T-helper 1 cell treated with Interleukin-12 subunit alpha and Interleukin-12 subunit beta and Interleukin-4 antibody, amounts not matched to agents 30 μg/mL and 1 μg/mL, for 36 hours (primary cell): ENCODE measurements around the gene IGDCC3.
A peak's percentile ranks its signal among the peaks of the same experiment; 100 is the strongest.

Experiments
- H3K27ac Mint-ChIP-seq: one replicate; pipeline ENCODE4 v1.8.0; 2021; ENCODE audit warnings: mild to moderate bottlenecking, mixed read lengths
- H3K27me3 Mint-ChIP-seq: one replicate; pipeline ENCODE4 v1.8.0; 2021; ENCODE audit warnings: low read depth, mixed read lengths
- H3K36me3 Mint-ChIP-seq: one replicate; pipeline ENCODE4 v1.8.0; 2021; ENCODE audit warnings: low read depth, mixed read lengths
- H3K4me1 Mint-ChIP-seq: one replicate; pipeline ENCODE4 v1.8.0; 2021; ENCODE audit warnings: low read depth, mixed read lengths
- H3K4me3 Mint-ChIP-seq: one replicate; pipeline ENCODE4 v1.8.0; 2021; ENCODE audit warnings: mild to moderate bottlenecking, moderate library complexity, mixed read lengths
- H3K9me3 Mint-ChIP-seq: one replicate; pipeline ENCODE4 v1.8.0; 2021; ENCODE audit warnings: mixed read lengths

IGDCC3 gene

GRCh38 chr15:65385870-65386258 lies 8.1 kb upstream of the IGDCC3 start:
- Mint-ChIP-seq H3K36me3 (no peaks in the 10 kb centered on the region), H3K4me1 (peaks cover 11% of the 10 kb centered on the region), H3K27me3 (peaks cover 28% of the 10 kb centered on the region), H3K9me3 (no peaks in the 10 kb centered on the region), H3K4me3 (no peak overlapping the region), H3K27ac (no peak overlapping the region)

DNA sequence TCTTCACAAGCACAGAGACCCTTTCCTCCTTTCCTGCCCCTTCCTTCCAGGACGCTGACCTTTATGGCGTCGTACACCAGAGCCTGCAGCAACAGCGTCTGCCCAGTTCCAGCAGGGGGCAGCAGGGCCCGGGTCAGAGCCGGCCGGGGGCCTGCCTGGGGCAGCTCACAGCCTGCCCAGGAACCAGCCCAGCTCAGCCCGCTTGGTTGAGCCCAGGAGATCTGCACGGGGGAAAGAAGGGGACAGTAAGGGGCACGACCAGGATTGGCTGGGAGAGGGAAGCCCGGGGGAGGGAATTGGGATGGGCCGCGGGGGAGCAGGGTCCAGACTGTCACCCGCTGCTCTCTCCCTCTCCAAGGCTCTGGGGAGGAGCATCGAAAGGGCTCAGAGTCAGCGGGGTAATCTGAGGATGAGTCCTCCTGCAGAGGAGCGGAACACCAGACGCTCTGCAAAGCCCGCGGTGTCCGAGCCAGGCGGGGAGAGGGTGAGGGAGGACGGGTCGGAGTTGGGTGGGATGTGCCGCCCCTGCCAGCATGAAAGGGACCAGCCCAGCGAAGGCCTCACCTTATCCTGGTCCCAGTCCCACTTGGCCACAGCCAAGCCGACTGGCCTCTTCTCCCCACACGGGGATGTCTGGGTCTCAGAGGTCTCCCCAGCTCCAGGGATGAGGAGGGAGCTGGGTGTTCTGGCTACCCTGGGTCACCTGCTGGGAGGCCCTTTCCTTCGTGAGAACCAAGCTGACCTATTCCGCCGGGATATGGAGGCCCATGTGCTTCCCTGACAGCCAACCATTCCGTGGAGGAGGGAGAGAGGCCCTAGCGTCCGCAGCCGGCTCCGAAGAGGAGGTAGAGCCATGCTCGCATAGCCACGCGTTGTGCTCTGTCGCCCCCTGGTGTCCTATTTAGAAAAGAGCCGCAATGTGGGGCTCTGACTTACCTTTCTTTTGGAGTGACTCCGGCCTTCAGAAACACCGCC lies 7.4 kb upstream of the IGDCC3 start:
- Mint-ChIP-seq H3K4me1 (peaks cover 11% of the 10 kb centered on the region), H3K9me3 (no peaks in the 10 kb centered on the region), H3K36me3 (no peaks in the 10 kb centered on the region), H3K4me3 (peak overlapping the region; percentile 84), H3K27me3 (peaks cover 35% of the 10 kb centered on the region), H3K27ac (no peak overlapping the region)

GRCh38 chr15:65384505-65384894 lies 6.7 kb upstream of the IGDCC3 start:
- H3K4me3 Mint-ChIP-seq = peak overlapping the region; percentile 84
- H3K36me3 Mint-ChIP-seq = no peaks in the 10 kb centered on the region
- H3K4me1 Mint-ChIP-seq = peaks cover 11% of the 10 kb centered on the region
- peaks cover 42% of the 10 kb centered on the region for H3K27me3 Mint-ChIP-seq
- no peaks in the 10 kb centered on the region for H3K9me3 Mint-ChIP-seq
- H3K27ac Mint-ChIP-seq = no peak overlapping the region

GRCh38 chr15:65383991-65384390 lies 6.2 kb upstream of the IGDCC3 start:
- no peak overlapping the region for H3K27ac Mint-ChIP-seq
- peaks cover 45% of the 10 kb centered on the region for H3K27me3 Mint-ChIP-seq
- peak overlapping the region; percentile 50 for H3K4me3 Mint-ChIP-seq

DNA sequence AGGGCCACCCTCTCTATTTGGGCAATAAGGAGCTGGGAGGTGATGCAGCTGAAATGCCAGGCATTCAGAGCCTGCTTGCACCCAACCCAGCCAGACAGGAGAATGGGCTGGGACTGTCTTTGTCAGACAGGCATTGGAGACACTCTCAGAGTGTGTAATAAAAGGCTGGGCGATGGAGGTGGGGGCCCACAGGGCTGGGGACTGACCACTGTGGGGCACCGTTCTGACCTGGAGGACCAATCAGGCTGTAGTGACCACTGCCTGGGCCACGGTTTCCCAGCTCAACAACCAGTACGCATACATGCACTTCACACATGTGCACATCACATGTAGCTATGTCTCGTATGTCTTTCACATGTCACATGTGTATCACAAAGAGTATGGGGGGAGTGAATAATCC lies 5.7 kb upstream of the IGDCC3 start:
- Mint-ChIP-seq H3K4me3 (no peak overlapping the region), H3K27me3 (peaks cover 50% of the 10 kb centered on the region), H3K36me3 (no peaks in the 10 kb centered on the region), H3K27ac (no peak overlapping the region), H3K4me1 (peaks cover 12% of the 10 kb centered on the region), H3K9me3 (no peaks in the 10 kb centered on the region)

More at GRCh38 chr15:65383991-65384390, 6.2 kb upstream of the IGDCC3 start:
- Mint-ChIP-seq H3K9me3 (no peaks in the 10 kb centered on the region), H3K4me1 (peaks cover 11% of the 10 kb centered on the region), H3K36me3 (no peaks in the 10 kb centered on the region)

DNA sequence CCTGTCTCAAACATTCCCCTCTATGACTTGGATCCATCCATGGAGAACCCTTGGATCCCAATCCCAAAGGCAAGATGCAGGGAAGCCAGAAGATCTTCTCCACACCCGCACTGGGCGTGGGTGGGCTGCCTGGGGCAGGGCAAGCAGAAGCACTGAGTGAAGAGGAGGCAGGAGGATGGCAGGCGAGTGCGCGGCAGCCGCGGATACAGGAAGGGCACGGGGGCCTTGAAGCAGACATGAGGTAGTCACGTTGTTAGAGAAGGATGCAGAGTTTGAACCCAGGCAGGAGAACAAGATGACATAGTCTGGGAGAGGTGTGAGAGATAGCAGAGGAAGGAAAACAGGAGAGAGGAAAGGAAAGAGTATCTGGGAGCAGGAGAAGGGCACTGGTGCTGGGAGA lies 5.1 kb upstream of the IGDCC3 start:
- no peaks in the 10 kb centered on the region for H3K36me3 Mint-ChIP-seq
- H3K27ac Mint-ChIP-seq = no peak overlapping the region
- peaks cover 54% of the 10 kb centered on the region for H3K27me3 Mint-ChIP-seq
- H3K4me1 Mint-ChIP-seq = peaks cover 15% of the 10 kb centered on the region
- no peak overlapping the region for H3K4me3 Mint-ChIP-seq
- H3K9me3 Mint-ChIP-seq = no peaks in the 10 kb centered on the region

DNA sequence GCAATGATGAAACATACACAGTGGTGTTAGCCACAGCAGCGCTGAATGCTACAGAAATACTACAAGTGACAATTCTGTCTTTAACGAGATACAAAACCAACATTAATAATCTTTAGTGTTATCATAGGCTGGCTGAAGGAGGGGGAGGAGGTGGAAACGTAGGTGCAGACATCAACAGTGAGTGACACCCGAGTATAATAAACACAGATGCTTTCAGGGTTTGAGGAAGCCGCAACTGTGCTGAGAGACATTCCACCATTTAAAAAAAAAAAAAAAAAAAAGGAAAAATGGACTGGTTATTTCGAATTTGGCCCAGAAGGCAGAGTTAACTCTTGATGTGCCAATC lies 4.3 kb upstream of the IGDCC3 start:
- H3K4me1 Mint-ChIP-seq = peaks cover 15% of the 10 kb centered on the region
- H3K9me3 Mint-ChIP-seq = no peaks in the 10 kb centered on the region
- no peaks in the 10 kb centered on the region for H3K36me3 Mint-ChIP-seq
- no peak overlapping the region for H3K27ac Mint-ChIP-seq
- peaks cover 55% of the 10 kb centered on the region for H3K27me3 Mint-ChIP-seq
- no peak overlapping the region for H3K4me3 Mint-ChIP-seq

DNA sequence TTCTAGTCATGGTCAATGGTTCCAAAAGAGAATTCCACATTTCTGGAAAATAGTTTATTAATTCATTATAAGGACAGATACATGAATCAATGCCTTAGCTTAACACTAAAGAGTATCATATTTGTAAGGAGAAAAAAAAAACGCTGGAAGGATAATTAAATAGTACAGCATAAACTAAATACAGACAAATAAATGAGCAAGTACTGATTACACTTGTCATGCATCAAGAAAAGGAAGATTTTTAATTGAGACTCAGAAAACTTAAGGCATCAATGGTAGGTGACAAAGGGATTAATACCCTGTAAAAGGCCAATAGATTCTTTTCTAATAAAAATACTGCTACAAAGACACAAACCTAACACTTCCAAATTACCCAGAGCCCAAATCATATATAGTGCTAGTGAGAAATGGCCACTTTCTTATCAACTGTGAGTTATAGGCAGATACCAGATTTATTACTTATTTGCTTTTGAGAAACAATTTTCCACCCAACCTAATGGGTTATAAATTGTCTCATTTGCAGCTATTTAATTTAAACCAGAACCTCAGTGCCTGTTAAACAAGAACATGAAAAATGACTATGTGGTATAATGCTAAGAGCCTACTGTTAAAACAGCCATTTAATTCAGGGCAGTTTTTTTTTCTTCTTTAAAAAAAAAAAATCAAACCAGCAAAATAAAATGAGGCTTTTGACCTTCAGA lies 3.8 kb upstream of the IGDCC3 start:
- no peaks in the 10 kb centered on the region for H3K36me3 Mint-ChIP-seq
- H3K9me3 Mint-ChIP-seq = no peaks in the 10 kb centered on the region
- H3K4me1 Mint-ChIP-seq = peaks cover 16% of the 10 kb centered on the region
- H3K27me3 Mint-ChIP-seq = peaks cover 61% of the 10 kb centered on the region
- H3K27ac Mint-ChIP-seq = no peak overlapping the region
- H3K4me3 Mint-ChIP-seq = no peak overlapping the region

- Mint-ChIP-seq H3K27me3 (peaks cover 77% of the 10 kb centered on the region), H3K4me1 (peaks cover 15% of the 10 kb centered on the region), H3K4me3 (no peak overlapping the region), H3K27ac (no peak overlapping the region), H3K9me3 (no peaks in the 10 kb centered on the region), H3K36me3 (no peaks in the 10 kb centered on the region)
Measured at GRCh38 chr15:65379986-65380385, 2.2 kb upstream of the IGDCC3 start.

DNA sequence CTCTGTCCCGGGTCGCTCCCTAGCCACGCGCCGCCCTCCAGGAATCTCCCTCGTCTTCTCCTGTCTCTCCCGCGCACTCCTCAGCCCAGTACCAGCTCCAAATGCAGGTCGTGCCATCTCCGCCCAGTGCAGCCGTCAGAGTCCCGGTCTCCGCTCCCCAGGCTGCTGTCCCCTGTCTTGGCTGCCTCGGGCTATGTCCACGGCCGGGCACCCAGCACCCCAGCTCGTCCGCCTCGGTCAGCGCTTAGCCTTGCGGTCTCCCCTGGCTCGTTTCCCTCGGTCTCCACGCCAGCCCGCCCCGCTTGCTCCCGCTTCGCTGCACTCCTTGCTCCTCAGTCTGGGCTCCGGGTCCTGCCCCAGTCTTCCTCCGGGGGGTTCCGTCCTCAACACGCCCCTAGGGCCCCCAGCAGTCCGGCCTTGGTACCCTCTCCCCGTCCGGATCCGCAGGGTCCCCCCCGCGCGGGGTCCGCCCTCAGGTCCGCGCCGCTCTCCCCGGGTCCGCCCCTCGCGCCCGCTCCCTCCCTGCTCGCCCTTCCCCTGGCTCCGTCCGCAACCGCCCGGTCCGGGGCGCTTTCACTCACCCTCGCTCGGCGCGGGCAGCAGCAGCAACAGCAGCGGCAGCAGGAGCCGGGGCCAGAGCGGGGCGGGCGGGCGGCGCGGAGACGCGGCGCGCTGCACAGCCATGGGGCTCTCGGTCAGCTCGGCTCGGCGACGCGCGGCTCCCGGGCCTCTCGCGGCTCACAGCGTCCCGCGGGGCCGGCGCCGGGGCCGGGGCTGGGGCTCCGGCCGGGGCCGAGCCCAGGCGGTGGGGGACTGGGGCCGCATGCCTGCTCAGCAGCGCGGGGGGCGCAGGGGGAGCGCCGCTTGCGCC lies 462 bp downstream of the IGDCC3 start:
- Mint-ChIP-seq H3K36me3 (no peaks in the 10 kb centered on the region), H3K4me3 (peak overlapping the region; percentile 34), H3K27me3 (peaks cover 80% of the 10 kb centered on the region), H3K27ac (no peak overlapping the region), H3K4me1 (peaks cover 10% of the 10 kb centered on the region), H3K9me3 (no peaks in the 10 kb centered on the region)

GRCh38 chr15:65376767-65377104 lies 1.1 kb downstream of the IGDCC3 start:
- Mint-ChIP-seq H3K36me3 (no peaks in the 10 kb centered on the region), H3K4me3 (peak overlapping the region; percentile 34), H3K9me3 (no peaks in the 10 kb centered on the region), H3K4me1 (peaks cover 10% of the 10 kb centered on the region), H3K27ac (no peak overlapping the region), H3K27me3 (peaks cover 76% of the 10 kb centered on the region)

DNA sequence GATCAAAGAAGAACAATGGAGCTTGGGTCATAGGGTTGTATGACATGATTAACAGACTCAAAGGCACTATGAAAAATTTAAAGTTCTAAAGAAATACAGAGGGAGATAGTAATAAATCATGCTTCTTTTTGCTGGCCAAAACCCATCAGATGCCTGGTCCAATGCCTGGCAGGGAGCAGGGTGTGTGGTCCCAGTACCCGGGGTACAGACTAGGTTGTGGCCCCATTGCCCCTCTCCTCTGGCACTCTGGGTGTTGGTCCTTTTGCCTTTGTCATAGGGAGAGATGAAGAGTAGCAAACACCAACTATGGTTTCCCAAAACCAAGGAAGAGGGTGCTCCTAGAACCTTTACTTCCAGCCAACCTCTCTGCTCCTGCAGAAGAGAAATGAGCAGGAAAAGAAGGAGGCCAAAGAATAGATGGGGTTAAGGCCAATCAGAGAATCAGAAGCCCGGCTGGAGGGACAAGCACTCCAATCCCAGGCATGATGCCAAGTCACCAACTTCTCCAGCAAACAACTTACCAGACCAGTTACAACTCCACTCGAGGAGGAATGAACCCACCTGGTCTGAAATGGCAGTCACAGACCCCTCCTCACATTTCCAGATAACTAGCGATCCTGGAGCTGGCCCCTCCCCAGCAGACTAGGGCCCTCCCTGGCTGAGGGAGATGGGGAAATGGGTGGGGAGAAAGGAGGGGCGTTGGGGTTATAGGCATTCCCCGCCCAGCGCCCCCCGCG lies 1.8 kb downstream of the IGDCC3 start:
- H3K27ac Mint-ChIP-seq = no peak overlapping the region
- H3K4me1 Mint-ChIP-seq = peaks cover 10% of the 10 kb centered on the region
- H3K27me3 Mint-ChIP-seq = peaks cover 69% of the 10 kb centered on the region
- H3K36me3 Mint-ChIP-seq = no peaks in the 10 kb centered on the region
- no peak overlapping the region for H3K4me3 Mint-ChIP-seq
- H3K9me3 Mint-ChIP-seq = no peaks in the 10 kb centered on the region

DNA sequence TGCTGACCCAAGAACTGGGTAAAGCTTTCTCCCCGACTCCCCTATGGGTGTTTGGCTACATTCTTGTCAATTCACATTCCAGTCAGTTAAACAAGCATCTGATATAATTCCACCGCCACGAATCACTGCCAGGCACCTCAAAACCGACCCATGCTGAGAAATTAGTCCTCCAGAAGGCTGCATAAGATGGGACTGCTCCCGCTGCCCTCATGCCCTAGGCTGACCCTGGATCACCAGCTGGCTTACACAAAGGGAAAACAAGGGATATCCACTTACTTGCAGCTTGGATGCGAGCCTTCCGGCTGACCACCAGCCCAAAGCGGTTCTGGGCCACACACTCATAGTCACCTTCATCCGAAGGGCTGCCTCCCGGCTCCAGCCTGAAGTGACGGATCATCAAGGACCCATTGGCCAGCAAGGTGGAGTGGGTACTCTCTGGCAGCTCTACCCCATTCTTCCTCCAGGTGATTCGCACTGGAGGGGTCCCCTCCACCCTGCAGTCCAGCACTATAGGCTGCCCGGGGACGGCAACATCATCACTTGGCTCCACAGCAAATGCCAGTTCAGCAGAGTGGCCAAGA lies 2.9 kb downstream of the IGDCC3 start:
- no peak overlapping the region for H3K4me3 Mint-ChIP-seq
- peaks cover 10% of the 10 kb centered on the region for H3K4me1 Mint-ChIP-seq
- H3K9me3 Mint-ChIP-seq = no peaks in the 10 kb centered on the region
- peaks cover 57% of the 10 kb centered on the region for H3K27me3 Mint-ChIP-seq
- H3K36me3 Mint-ChIP-seq = no peaks in the 10 kb centered on the region
- no peak overlapping the region for H3K27ac Mint-ChIP-seq

- peaks cover 52% of the 10 kb centered on the region for H3K27me3 Mint-ChIP-seq
- peaks cover 10% of the 10 kb centered on the region for H3K4me1 Mint-ChIP-seq
- no peak overlapping the region for H3K4me3 Mint-ChIP-seq
- no peaks in the 10 kb centered on the region for H3K9me3 Mint-ChIP-seq
- H3K36me3 Mint-ChIP-seq = no peaks in the 10 kb centered on the region
- H3K27ac Mint-ChIP-seq = no peak overlapping the region
Measured at GRCh38 chr15:65374334-65374733, 3.5 kb downstream of the IGDCC3 start.
